WTC11 (cell line): ENCODE measurements around the gene LRP11.

Experiments
- ATF3 ChIP-seq: sonication (generic); formaldehyde crosslinking; conservative IDR thresholded peaks from 2 replicates; pipeline ENCODE4 v1.8.1; 2022; ENCODE audit warnings: mild to moderate bottlenecking, missing genetic modification reagents
- CTCF ChIP-seq: fragments of 200-600 bp; IDR thresholded peaks from 2 replicates; pipeline ENCODE4 v1.8.0; 2022; ENCODE audit warnings: antibody characterized with exemption
- FOXJ3 ChIP-seq: sonication (generic); formaldehyde crosslinking; IDR thresholded peaks from 2 replicates; pipeline ENCODE4 v1.9.0; 2021; ENCODE audit warnings: missing genetic modification reagents, mild to moderate bottlenecking, borderline replicate concordance
- MLX ChIP-seq: sonication (generic); formaldehyde crosslinking; IDR thresholded peaks from 2 replicates; pipeline ENCODE4 v1.8.1; 2023; ENCODE audit warnings: mild to moderate bottlenecking, missing genetic modification reagents, moderate library complexity
- TCF7 ChIP-seq: sonication (generic); formaldehyde crosslinking; IDR thresholded peaks from 2 replicates; pipeline ENCODE4 v1.8.0; 2022; ENCODE audit warnings: mild to moderate bottlenecking, low read depth, missing genetic modification reagents, moderate library complexity
- TEAD1 ChIP-seq: sonication (generic); formaldehyde crosslinking; IDR thresholded peaks from 2 replicates; pipeline ENCODE4 v1.8.0; 2022; ENCODE audit warnings: mild to moderate bottlenecking, missing genetic modification reagents
- ZNF281 ChIP-seq: sonication (generic); formaldehyde crosslinking; IDR thresholded peaks from 2 replicates; pipeline ENCODE4 v1.8.0; 2023; ENCODE audit warnings: mild to moderate bottlenecking, missing genetic modification reagents
- ZNF423 ChIP-seq: fragments of 250-450 bp; sonication (Bioruptor Pico); IDR thresholded peaks from 2 replicates; pipeline ENCODE4 v2.1.2; 2022; ENCODE audit warnings: mild to moderate bottlenecking, moderate library complexity
- ZNF532 ChIP-seq: fragments of 250-450 bp; sonication (Bioruptor Pico); IDR thresholded peaks from 2 replicates; pipeline ENCODE4 v1.9.0; 2021; ENCODE audit warnings: mild to moderate bottlenecking, borderline replicate concordance

- no peak for TF ChIP-seq CTCF
- no peak for TF ChIP-seq TEAD1 (CRISPR knock-in tag)
- TF ChIP-seq ZNF281 (CRISPR knock-in tag) = no peak
- TF ChIP-seq FOXJ3 (CRISPR knock-in tag) = no peak
- no peak for TF ChIP-seq MLX (CRISPR knock-in tag)
- no peak for TF ChIP-seq TCF7 (CRISPR knock-in tag)
- TF ChIP-seq ZNF423 = no peak
- no peak for TF ChIP-seq ATF3
- TF ChIP-seq ZNF532 (CRISPR knock-in tag) = no peak
Measured at GRCh38 chr6:149895833-149896271, 31.7 kb upstream of the LRP11 start.
